HCT116 (cell line): ENCODE data around the gene FAM43A. TPM values are rescaled to one million over a fixed set of nuclear protein-coding genes. Genes with fewer than 3 reads are reported as not detected.
A peak's percentile ranks its signal among the peaks of the same experiment; 100 is the strongest.

Experiments
- ATAC-seq: fragments of 200-7000 bp; cut with Tn5 transposase; 2 replicates; pipeline ENCODE4 v1.9.1; 2020; ENCODE audit warnings: mild to moderate bottlenecking, moderate library complexity
- BruUV-seq: library from RNA; stranded (reverse); fragments of 400-500 nt; replicated peaks from 2 replicates; lab custom pipeline; 2021; lab: Mats Ljungman, UMichigan
- CTCF ChIA-PET: fragments of 300-600 bp; sonication (Branson Sonifier 250); formaldehyde crosslinking; loops from one replicate; lab custom pipeline; 2021; ENCODE audit warnings: antibody characterized with exemption; lab: Charles Lee
- POLR2A ChIA-PET: fragments of 300-600, 350-600 bp; sonication (Branson Sonifier 250); formaldehyde crosslinking; loops from one replicate; lab custom pipeline; 2021; ENCODE audit warnings: antibody characterized with exemption; lab: Charles Lee
- RAD21 ChIA-PET, 2 experiments: fragments of 300-600 bp; sonication (Branson Sonifier 250); formaldehyde crosslinking; loops; one replicate each; lab custom pipeline; 2023; ENCODE audit warnings: low total read pairs in 2 of 2; ENCODE audit not compliant: uncharacterized antibody in 2 of 2, unreplicated experiment in 2 of 2, low non-redundant PET in 1 of 2; lab: Charles Lee
- DNase-seq: peaks from one replicate; pipeline ENCODE4 v3.0.0-alpha.2; 2010; ENCODE audit warnings: low read depth, low spot score
- H2AFZ ChIP-seq: fragments of 200-600 bp; shearing (Covaris generic), sonication (generic); 2 replicates; pipeline ENCODE4 v1.6.1; 2017; ENCODE audit warnings: low read depth, mixed run types, mixed read lengths, antibody characterized with exemption, low read length; ENCODE audit not compliant: poor library complexity, severe bottlenecking
- H3K27ac ChIP-seq: 2 replicates; pipeline ENCODE4 v1.5.1; 2012; ENCODE audit warnings: low read depth, low read length
- H3K27me3 ChIP-seq: fragments of 200-600 bp; sonication (generic); 2 replicates; pipeline ENCODE4 v1.6.1; 2016; ENCODE audit warnings: mixed run types, low read length, mixed read lengths; ENCODE audit not compliant: insufficient read depth
- H3K36me3 ChIP-seq, 2 experiments: fragments of 200-500 bp in 1 of 2; fragments of 200-600 bp in 1 of 2; sonication (Bioruptor generic) in 1 of 2; sonication (generic) in 1 of 2; 2 replicates each; pipeline versions ENCODE4 v1.5.1 to v1.6.1; 2014 to 2016; ENCODE audit warnings: low read length in 2 of 2, inconsistent platforms in 1 of 2, mixed read lengths in 1 of 2, mixed run types in 1 of 2; ENCODE audit not compliant: insufficient read depth in 2 of 2, control insufficient read depth in 1 of 2
- H3K4me1 ChIP-seq, 2 experiments: fragments of 200-600 bp in 1 of 2; sonication (generic) in 1 of 2; 2 replicates each; pipeline versions ENCODE4 v1.5.1 to v1.6.1; 2012 to 2017; ENCODE audit warnings: low read length in 2 of 2, inconsistent platforms in 1 of 2, mild to moderate bottlenecking in 1 of 2, mixed read lengths in 1 of 2, mixed run types in 1 of 2, moderate library complexity in 1 of 2; ENCODE audit not compliant: insufficient read depth in 2 of 2, control insufficient read depth in 1 of 2
- H3K4me2 ChIP-seq: fragments of 200-600 bp; sonication (generic); 2 replicates; pipeline ENCODE4 v1.6.1; 2017; ENCODE audit warnings: mixed run types, low read length, mixed read lengths
- H3K4me3 ChIP-seq, 2 experiments: fragments of 200-600 bp in 1 of 2; sonication (generic) in 1 of 2; replicated peaks in 1 of 2; 2 replicates each; pipeline ENCODE4 v1.5.1; 2011 to 2016; ENCODE audit warnings: low read length in 2 of 2, control low read depth in 1 of 2, low read depth in 1 of 2, mild to moderate bottlenecking in 1 of 2, mixed read lengths in 1 of 2, mixed run types in 1 of 2
- H3K79me2 ChIP-seq: fragments of 200-600 bp; sonication (generic); 2 replicates; pipeline ENCODE4 v1.6.1; 2017; ENCODE audit warnings: mild to moderate bottlenecking, mixed run types, low read length, moderate library complexity, mixed read lengths; ENCODE audit not compliant: insufficient read depth
- H3K9ac ChIP-seq: fragments of 200-600 bp; sonication (generic); 2 replicates; pipeline ENCODE4 v1.6.1; 2016; ENCODE audit warnings: low read length, mixed read lengths
- H3K9me2 ChIP-seq: fragments of 200-600 bp; sonication (generic), shearing (Covaris generic); 2 replicates; pipeline ENCODE4 v1.6.1; 2017; ENCODE audit warnings: mixed run types, mild to moderate bottlenecking, moderate library complexity; ENCODE audit not compliant: insufficient read depth
- H3K9me3 ChIP-seq, 2 experiments: fragments of 200-500 bp in 1 of 2; fragments of 200-600 bp in 1 of 2; sonication (Bioruptor generic) in 1 of 2; sonication (generic) in 1 of 2; 2 replicates each; pipeline ENCODE4 v1.6.1; 2014 to 2017; ENCODE audit warnings: low read length in 2 of 2, mixed read lengths in 2 of 2, inconsistent platforms in 1 of 2, low read depth in 1 of 2, mild to moderate bottlenecking in 1 of 2, mixed run types in 1 of 2, moderate library complexity in 1 of 2; ENCODE audit not compliant: control insufficient read depth in 1 of 2, insufficient read depth in 1 of 2
- H4K20me1 ChIP-seq: fragments of 200-600 bp; sonication (generic), shearing (Covaris generic); 2 replicates; pipeline ENCODE4 v1.6.1; 2017; ENCODE audit warnings: mixed run types, mild to moderate bottlenecking, moderate library complexity; ENCODE audit not compliant: insufficient read depth
- CBX3 ChIP-seq: IDR thresholded peaks from 2 replicates; pipeline ENCODE4 v1.6.1; 2012; ENCODE audit warnings: low read depth
- EZH2 ChIP-seq: fragments of 200-600 bp; sonication (generic); IDR thresholded peaks from 2 replicates; pipeline ENCODE4 v1.6.1; 2017; ENCODE audit warnings: antibody characterized with exemption, mixed run types
- FOSL1 ChIP-seq: IDR thresholded peaks from 2 replicates; pipeline ENCODE4 v1.6.1; 2012; ENCODE audit warnings: low read depth
- MAX ChIP-seq: IDR thresholded peaks from 2 replicates; pipeline ENCODE4 v1.6.1; 2012
- YY1 ChIP-seq: IDR thresholded peaks from 2 replicates; pipeline ENCODE4 v1.6.1; 2011; ENCODE audit warnings: low read length, low read depth, moderate library complexity, mild to moderate bottlenecking; ENCODE audit not compliant: insufficient replicate concordance; ENCODE audit errors: extremely low read depth
- ZBTB33 ChIP-seq: IDR thresholded peaks from 2 replicates; pipeline ENCODE4 v1.6.1; 2011; ENCODE audit warnings: mild to moderate bottlenecking, low read length, moderate library complexity; ENCODE audit not compliant: insufficient replicate concordance; ENCODE audit errors: extremely low read depth
- ZNF274 ChIP-seq: fragments of 200-500 bp; sonication (Bioruptor generic); IDR thresholded peaks from 2 replicates; pipeline ENCODE4 v1.6.1; 2014; ENCODE audit warnings: mild to moderate bottlenecking, low read depth, low read length, inconsistent platforms
- intact Hi-C: fragments of 100-400 bp; cut with micrococcal nuclease; formaldehyde crosslinking; loops from 2 replicates; pipeline ENCODE4 v1.10.0; 2022
- total RNA-seq: library from RNA; stranded (reverse); gene quantifications from one replicate; pipeline ENCODE4 v1.2.1, GENCODE V29; 2021; ENCODE audit not compliant: unreplicated experiment

The FAM43A gene
- total RNA-seq, 1 experiment from 2014 or later: 6.8 TPM

- no peak for TF ChIP-seq EZH2
Measured at GRCh38 chr3:194687638-194688199, 2.0 kb downstream of the FAM43A start (continued).

DNA sequence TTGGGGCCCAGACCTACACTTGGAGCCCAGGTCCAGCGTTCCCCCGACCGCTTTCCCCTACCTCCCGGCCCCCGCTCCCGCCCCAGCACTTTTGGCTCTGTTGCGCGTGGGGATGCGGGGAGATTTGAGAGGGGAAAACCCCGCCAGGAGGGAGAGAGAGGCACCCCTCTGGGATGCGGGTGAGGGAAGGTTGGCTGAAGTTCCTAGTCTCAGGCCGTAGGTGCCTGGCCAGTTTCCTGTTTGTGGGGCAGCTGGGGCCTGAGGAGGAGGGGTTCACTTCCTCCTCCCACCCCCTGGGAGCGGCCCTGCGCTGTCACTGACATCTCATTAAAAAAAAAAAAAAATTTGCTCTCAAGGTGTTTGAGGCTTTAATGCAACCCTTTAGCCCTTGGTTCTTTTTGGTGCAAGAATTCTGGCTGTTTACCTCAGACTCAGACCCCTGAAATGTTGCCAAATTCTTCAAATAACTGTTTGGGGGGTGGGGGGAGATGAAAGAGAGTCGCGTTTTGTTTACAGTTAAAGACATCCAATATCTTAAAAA is 2.6 kb downstream of the FAM43A start:
- TF ChIP-seq YY1: no peak
- TF ChIP-seq ZNF274: no peak
- TF ChIP-seq MAX: no peak
- TF ChIP-seq EZH2: no peak
- TF ChIP-seq CBX3: no peak
- RAD21 ChIA-PET: no interaction called here
- H3K9me2 ChIP-seq: no peaks in the 10 kb centered on the region
- no peak overlapping the region for H3K9ac ChIP-seq
- intact Hi-C loops: no loop called here
- no peak overlapping the region for H3K4me2 ChIP-seq
- no peak overlapping the region for H3K27ac ChIP-seq
- CTCF ChIA-PET: no interaction called here
- peaks cover 13 to 38% of the 10 kb centered on the region in 2 experiments for H3K4me1 ChIP-seq
- ATAC-seq (no peak), DNase-seq (no peak)
- no peak overlapping the region for H3K4me3 ChIP-seq
- no peaks in the 10 kb centered on the region for H3K79me2 ChIP-seq
- BruUV-seq: no TSS peak
- H4K20me1 ChIP-seq: no peaks in the 10 kb centered on the region
- no peak overlapping the region for H2AFZ ChIP-seq
- H3K27me3 ChIP-seq: no peaks in the 10 kb centered on the region
- no peaks in the 10 kb centered on the region for H3K9me3 ChIP-seq
- POLR2A ChIA-PET: no interaction called here
- no peaks in the 10 kb centered on the region for H3K36me3 ChIP-seq

DNA sequence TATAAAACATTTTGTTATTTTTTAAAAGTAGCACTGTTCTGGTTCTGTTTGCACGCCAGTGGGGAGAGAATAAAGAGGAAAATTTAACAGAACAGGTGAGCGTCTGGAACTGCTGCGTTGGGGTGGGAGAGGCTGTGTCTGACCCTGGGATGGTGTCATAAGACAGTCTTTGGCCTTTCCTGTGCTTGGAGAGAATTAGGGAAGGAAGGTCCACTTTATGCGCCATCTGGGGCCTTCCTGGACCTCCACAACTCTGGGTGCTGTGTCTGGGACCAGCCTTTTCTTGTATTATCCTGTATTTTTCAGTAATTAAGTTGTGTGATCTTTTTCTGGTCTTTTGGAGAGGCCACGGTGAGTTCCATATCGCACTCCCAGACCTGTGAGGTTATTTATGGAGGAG is 3.3 kb downstream of the FAM43A start:
- intact Hi-C loops: no loop called here
- Histone ChIP-seq H3K4me2 (peak overlapping the region; percentile 18; the same call in 1 of the 2 replicates), H3K4me1 (peaks cover 10 to 35% of the 10 kb centered on the region in 2 experiments; a peak in 3 of 4 replicates), H3K9me3 (no peaks in the 10 kb centered on the region), H4K20me1 (no peaks in the 10 kb centered on the region), H3K9ac (no peak overlapping the region), H3K27me3 (no peaks in the 10 kb centered on the region), H2AFZ (no peak overlapping the region), H3K36me3 (no peaks in the 10 kb centered on the region), H3K4me3 (no peak overlapping the region), H3K27ac (no peak overlapping the region), H3K9me2 (no peaks in the 10 kb centered on the region), H3K79me2 (no peaks in the 10 kb centered on the region)
- POLR2A ChIA-PET: no interaction called here
- RAD21 ChIA-PET: no interaction called here
- DNase-seq: no peak
- no peak for ATAC-seq
- BruUV-seq: no TSS peak
- CTCF ChIA-PET: no interaction called here
- TF ChIP-seq FOSL1 (0 out of 2 replicates have a peak, but pooled peaks have one; percentile 10), MAX (no peak), ZBTB33 (no peak)
